Inflammatory macrophage (primary cell): ENCODE data around the gene ZNF879.

Experiments
- DNase-seq, 2 donors: peaks; one replicate each; pipeline ENCODE4 v3.0.0-alpha.2; 2020 to 2022
- total RNA-seq, 18 experiments: gene quantifications; one replicate each; lab custom pipeline; 2026; ENCODE audit warnings: mixed read lengths in 6 of 18, inconsistent platforms in 2 of 18; lab: John Stamatoyannopoulos, UW

Gene ZNF879
- 1.6 to 11.4 (median 6.1) reads per million in 18 experiments for total RNA-seq

DNA sequence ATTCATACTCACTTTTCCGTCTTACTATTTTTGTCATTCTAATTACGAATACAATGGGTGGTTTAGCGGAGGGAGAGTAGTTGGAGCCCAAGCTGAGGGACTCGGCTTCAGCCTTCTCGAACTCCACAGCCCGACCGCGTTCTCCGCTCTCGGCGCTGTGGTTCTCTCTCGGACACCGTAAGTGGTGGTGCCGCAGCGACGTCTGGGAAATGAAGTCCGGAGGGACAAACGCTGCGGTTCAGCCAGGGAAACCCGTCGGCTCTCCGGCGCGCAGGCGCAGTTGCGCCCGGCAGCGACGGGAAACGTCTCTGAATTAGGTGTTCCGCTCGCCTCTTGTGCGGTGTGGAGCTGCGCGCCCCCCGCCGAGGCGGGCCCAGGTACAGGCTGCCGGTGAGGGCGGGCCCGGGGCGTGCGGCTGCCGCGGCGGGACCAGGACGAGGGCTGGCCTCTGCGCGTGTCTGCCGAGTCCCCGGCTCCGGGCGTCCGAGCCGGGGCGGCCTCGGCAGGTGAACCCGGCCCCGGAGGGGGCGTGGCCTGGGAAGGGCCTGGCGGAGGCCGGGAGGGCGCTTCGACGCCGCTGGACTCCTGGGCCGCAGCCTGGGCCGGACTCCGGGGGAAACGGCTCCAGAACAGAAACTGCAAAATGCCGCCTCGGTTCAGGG is at the start of gene ZNF879:
Gene ZNF879, plus strand, starts transcription at position 277 of the 662 bp plus-strand sequence. CDS start 1,201 bp downstream, outside the sequence.
- peak; percentile 94 to 96 for DNase-seq

GRCh38 chr5:178981381-178981780 is 42.2 kb upstream of the ZNF879 start:
- DNase-seq, result no peak

GRCh38 chr5:178982941-178983340 is 40.7 kb upstream of the ZNF879 start:
- DNase-seq, result no peak

GRCh38 chr5:178983728-178984127 is 39.9 kb upstream of the ZNF879 start:
- no peak for DNase-seq

DNA sequence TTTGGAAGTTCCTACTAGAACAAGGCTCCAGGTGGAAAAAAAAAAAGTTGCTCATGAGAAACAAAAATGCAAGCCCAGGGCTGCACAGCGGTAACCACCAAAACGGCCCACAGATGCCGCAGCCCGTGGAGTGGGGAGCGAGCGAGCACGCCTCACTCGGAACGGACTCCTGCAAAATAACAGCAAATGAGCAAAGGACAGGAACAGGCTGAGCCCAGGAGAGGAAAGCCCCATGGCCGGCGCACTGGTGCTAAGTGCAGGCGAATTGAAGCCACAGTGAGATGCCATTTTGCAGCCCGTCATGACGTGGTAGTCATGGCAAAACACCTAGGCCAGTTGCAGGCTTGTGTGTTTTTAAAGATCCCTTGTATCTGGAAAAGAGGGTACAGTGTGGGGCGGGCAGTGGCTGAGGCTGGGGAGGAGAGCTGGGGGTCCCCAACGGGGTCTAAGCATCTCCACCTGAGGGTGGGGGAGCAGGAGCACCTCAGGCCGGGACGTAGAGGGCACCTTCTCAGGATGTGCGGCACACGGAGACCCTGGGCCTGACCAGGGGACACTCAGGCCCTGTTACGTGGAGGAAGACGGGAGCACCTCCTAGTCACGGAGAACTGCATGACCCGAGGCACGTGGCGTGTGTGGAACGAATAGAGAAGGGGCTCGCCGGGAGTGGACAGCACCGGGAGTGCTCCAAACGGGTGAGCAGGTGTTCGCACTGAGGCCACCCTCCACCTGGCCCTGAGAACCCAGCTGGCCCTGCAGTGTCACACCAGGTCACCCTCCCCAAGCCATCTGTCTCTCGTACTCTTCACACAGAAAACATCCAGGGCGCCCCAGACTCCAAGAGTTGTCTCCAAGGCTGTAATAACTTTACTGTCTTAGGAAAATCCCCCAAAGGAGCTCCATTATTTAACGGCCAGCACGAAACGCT is 39.2 kb upstream of the ZNF879 start:
- DNase-seq, result no peak

GRCh38 chr5:178986326-178986960 is 37.2 kb upstream of the ZNF879 start:
- no peak for DNase-seq

GRCh38 chr5:178988436-178989220 is 35.0 kb upstream of the ZNF879 start:
- DNase-seq, result no peak

DNA sequence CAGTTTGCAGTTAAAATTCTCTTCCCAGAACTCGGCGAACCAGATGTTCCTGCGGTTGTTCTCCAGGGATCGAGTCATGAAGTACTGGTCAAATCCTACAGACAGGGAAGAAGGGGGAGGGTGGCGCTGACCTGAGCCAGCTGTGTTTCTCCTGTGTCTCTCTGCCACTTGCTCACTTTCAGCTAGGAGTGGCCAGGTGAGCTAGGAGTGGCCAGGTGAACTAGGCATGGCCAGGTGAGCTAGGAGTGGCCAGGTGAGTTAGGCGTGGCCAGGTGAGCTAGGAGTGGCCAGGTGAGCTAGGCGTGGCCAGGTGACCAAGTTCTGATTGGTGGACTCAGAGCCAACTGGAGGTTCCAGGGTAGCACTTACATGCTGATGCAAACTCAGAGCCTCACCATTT is 34.3 kb upstream of the ZNF879 start:
- no peak for DNase-seq

- no peak for DNase-seq
Observed at GRCh38 chr5:178990491-178990890, 33.1 kb upstream of the ZNF879 start.

GRCh38 chr5:178991190-178992145 is 32.1 kb upstream of the ZNF879 start:
- no peak for DNase-seq

DNA sequence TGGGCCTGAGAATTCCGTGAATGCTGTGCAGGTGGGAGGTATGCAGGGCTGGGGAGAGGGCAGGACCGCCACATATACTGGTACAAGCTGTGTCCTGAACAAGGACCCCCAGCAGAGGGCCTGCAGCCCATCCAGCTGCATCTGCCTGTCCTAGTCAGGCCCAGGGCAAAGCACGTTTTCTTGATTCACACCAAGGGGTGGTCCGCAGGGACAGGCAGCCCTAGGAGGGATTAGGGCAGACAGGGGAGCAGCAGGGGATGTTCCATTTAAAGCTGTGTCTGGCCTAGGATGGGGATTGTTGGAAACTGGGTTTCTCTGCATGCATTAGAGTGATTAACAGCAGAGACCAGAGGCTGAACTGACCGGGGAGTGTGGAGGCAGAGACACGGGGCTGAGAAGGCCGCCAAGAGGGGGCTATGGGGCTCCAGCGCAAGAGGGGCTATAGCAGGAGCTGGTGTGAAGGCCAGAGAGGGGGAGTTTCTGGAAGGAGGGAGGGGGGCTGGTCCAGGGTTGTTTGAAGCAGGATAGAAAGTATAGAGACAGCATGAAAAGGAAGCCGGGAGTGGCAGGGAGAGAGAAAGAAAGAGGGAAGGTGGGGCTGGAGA is 31.2 kb upstream of the ZNF879 start:
- no peak for DNase-seq

DNA sequence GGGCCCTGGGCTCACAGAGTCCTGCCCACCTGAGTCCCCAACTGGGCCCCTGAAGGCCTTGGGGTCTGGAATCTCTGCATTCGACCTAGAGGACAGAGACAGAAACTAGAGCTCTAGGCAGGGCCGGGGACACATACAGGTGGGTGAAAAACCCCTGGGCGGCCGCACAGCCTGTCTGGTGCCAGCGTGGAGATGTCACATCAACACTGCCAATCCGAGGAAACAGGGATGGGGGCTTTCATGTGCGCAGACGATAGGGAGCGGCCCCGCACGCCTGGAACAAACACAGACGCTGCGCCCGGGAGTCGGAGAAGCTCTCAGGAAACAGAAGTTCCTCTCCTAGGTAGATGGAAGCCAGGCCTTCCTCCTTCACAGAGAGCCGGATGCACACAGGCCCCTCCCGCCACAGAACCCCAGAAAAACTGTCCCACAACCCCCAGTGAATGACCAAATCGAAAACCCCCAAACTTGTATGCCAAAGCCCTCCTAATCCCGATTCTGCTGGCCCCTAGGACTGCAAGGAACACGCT is 30.3 kb upstream of the ZNF879 start:
- no peak for DNase-seq

DNA sequence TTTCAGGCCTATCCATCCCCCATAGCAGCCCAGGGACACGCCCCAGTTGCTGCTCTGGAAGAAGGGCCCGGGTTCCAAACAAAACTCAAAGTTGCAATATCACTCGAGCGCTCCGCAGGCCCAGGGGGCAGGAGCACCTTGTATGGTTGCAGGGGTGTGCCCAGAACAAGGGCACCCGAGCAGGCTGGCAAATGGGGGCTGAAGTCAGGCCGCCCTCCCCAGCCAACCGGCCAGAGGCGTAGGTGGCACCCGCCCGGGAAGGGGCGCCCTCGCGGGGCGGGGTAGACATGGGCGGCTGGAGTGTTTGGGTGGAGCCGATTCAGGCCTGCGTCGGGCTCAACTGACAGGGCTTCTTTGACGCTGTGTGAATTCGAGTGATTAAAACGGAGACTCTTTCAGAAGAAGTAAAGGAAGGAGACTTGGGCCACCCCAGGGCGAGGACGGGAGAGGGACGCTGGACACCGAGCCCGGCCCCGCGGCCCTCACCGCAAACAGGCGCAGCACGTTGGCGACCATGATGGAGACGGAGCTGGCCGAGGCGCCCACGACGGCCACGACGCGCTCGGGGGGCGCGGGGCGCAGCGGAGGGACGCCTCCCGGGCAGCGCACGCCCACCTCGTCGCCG is 29.5 kb upstream of the ZNF879 start:
- no peak for DNase-seq

GRCh38 chr5:178994580-178995340 is 28.8 kb upstream of the ZNF879 start, which contains the start of gene GRM6:
Gene GRM6, minus strand, starts transcription at chr5:178995320. Its CDS starts 376 bp downstream, at chr5:178994944.
- DNase-seq, result no peak

DNA sequence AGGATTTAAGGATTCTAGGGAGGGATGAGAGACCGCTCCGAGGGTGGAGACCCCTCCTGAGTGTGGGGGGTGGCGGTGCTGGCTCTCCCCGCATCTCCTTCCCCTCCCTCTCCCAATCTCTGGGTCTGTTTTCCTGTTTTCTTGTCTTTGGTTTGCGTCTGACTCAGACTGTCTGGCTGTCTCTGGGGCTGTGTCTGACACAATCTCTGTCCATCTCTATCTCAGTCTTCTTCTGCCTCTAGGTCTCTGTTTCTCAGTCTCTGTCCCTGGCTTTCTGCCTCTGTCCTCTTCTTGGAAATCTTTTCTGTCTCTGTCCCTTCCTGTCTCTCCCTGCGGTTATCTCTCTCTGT is 28.3 kb upstream of the ZNF879 start:
- DNase-seq, result no peak

- DNase-seq, result no peak
Observed at GRCh38 chr5:178996156-178996555, 27.4 kb upstream of the ZNF879 start.

DNA sequence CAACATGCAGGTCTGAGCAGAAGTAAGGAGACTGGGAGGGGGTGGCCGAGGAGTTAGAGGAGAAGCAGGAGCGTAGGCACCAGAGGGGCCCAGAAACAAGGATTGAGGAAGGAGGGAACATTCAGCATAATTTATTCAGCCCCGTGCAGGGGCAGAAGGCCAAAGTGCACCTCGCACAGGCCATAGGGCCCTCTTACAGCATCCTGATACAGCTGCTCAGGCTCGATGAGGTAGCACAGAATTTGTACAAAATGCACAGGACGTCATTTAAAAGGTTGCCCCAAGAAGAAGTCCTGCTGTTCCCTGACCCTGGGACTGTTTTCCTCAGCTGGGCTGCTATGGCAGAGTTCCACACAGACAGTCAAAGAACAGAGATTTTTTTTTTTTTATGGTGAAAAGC is 26.4 kb upstream of the ZNF879 start:
- no peak for DNase-seq

- no peak for DNase-seq
Observed at GRCh38 chr5:178998441-178998840, 25.2 kb upstream of the ZNF879 start.

GRCh38 chr5:179006564-179006963 is 17.0 kb upstream of the ZNF879 start:
- DNase-seq, result no peak
